ENCODE data around the gene PABPC1L2A.
"Not testable (repeated sequence)": the region's sequence is repeated elsewhere in the genome, so short reads cannot be mapped to it uniquely, and the experiment has no call there.

PABPC1L2A gene

GRCh38 chrX:73079024-73079562 lies at the start of gene PABPC1L2A:
Gene PABPC1L2A (minus strand): TSS chrX:73079512. CDS start chrX:73079386, 126 bp downstream.
- not testable (repeated sequence) for DNase-seq (ENCODE audit: low spot score)

- no peak for DNase-seq (ENCODE audit: low spot score)
Measured at GRCh38 chrX:73127700-73128241, 48.5 kb upstream of the PABPC1L2A start.

GRCh38 chrX:73126240-73126639 lies 46.9 kb upstream of the PABPC1L2A start:
- DNase-seq (ENCODE audit: low spot score) = no peak

- not testable (repeated sequence) for DNase-seq (ENCODE audit: low spot score)
Measured at GRCh38 chrX:73099505-73099904, 20.2 kb upstream of the PABPC1L2A start.

GRCh38 chrX:73086766-73087165 lies 7.5 kb upstream of the PABPC1L2A start:
- DNase-seq (ENCODE audit: low spot score) = peak; percentile 2

- DNase-seq (ENCODE audit: low spot score) = not testable (repeated sequence)
Measured at GRCh38 chrX:73079884-73080283, 572 bp upstream of the PABPC1L2A start.

- DNase-seq (ENCODE audit: low spot score) = not testable (repeated sequence)
Measured at GRCh38 chrX:73078597-73078996, 715 bp downstream of the PABPC1L2A start.

GRCh38 chrX:73076838-73077237 lies 2.5 kb downstream of the PABPC1L2A start:
- DNase-seq (ENCODE audit: low spot score) = no peak

GRCh38 chrX:73069365-73070035 lies 9.8 kb downstream of the PABPC1L2A start:
- no peak for DNase-seq (ENCODE audit: low spot score)

- no peak for DNase-seq (ENCODE audit: low spot score)
Measured at GRCh38 chrX:73068467-73069364, 10.6 kb downstream of the PABPC1L2A start.

GRCh38 chrX:73067761-73068466 lies 11.4 kb downstream of the PABPC1L2A start:
- DNase-seq (ENCODE audit: low spot score) = not testable (repeated sequence)

GRCh38 chrX:73028876-73029275 lies 50.4 kb downstream of the PABPC1L2A start:
- DNase-seq (ENCODE audit: low spot score) = no peak
